GM18951 (cell line): ENCODE data around the gene CRLF1.
"Not testable (repeated sequence)": the region's sequence is repeated elsewhere in the genome, so short reads cannot be mapped to it uniquely, and the experiment has no call there.

Experiments
- POLR2A ChIP-seq: IDR thresholded peaks from 4 replicates; pipeline ENCODE4 v1.6.1; 2011; ENCODE audit warnings: mild to moderate bottlenecking; ENCODE audit not compliant: insufficient read length, insufficient read depth; ENCODE audit errors: extremely low read depth
- in situ Hi-C: fragments of 300-500 bp; cut with MboI; formaldehyde crosslinking; loops from one replicate; pipeline ENCODE4 v1.12.0; 2022; ENCODE audit warnings: low sequenced_read_pairs, mixed read lengths, inconsistent platforms; ENCODE audit not compliant: unreplicated experiment

CRLF1 gene

GRCh38 chr19:18599485-18599884 lies 7.1 kb downstream of the CRLF1 start:
- TF ChIP-seq POLR2A: no peak
- in situ Hi-C loops: no loop called here

- in situ Hi-C loops: no loop called here
- TF ChIP-seq POLR2A: no peak
These were observed 8.6 kb downstream of the CRLF1 start for GRCh38 chr19:18597809-18598660.

- in situ Hi-C loops: no loop called here
- TF ChIP-seq POLR2A: no peak
These were observed 9.8 kb downstream of the CRLF1 start for GRCh38 chr19:18596752-18597157.

- in situ Hi-C loops: no loop called here
- no peak for TF ChIP-seq POLR2A
These were observed 11.1 kb downstream of the CRLF1 start for GRCh38 chr19:18595475-18595874.

- in situ Hi-C loops: no loop called here
- no peak for TF ChIP-seq POLR2A
These were observed 11.7 kb downstream of the CRLF1 start for GRCh38 chr19:18594824-18595373.

GRCh38 chr19:18594096-18594823 lies 12.3 kb downstream of the CRLF1 start:
- in situ Hi-C loops: no loop called here
- TF ChIP-seq POLR2A: peak; percentile 25

GRCh38 chr19:18593367-18594095 lies 13.1 kb downstream of the CRLF1 start:
- no peak for TF ChIP-seq POLR2A
- in situ Hi-C loops: no loop called here

GRCh38 chr19:18592732-18593131 lies 13.9 kb downstream of the CRLF1 start:
- in situ Hi-C loops: not testable (repeated sequence)

GRCh38 chr19:18591735-18592385 lies 14.7 kb downstream of the CRLF1 start:
- in situ Hi-C loops: no loop called here
- TF ChIP-seq POLR2A: no peak

- no peak for TF ChIP-seq POLR2A
- in situ Hi-C loops: no loop called here
These were observed 16.0 kb downstream of the CRLF1 start for GRCh38 chr19:18590273-18591272.

- no peak for TF ChIP-seq POLR2A
- in situ Hi-C loops: no loop called here
These were observed 17.0 kb downstream of the CRLF1 start for GRCh38 chr19:18589380-18590272.
